Neutrophil (primary cell): ENCODE results near the gene ZNF33A.
"Not testable (repeated sequence)": the region's sequence is repeated elsewhere in the genome, so short reads cannot be mapped to it uniquely, and the experiment has no call there.

ENCODE experiments used
- H3K27ac ChIP-seq: fragments of 200-600 bp; sonication (generic); 2 replicates; pipeline ENCODE4 v1.5.1; 2016; ENCODE audit warnings: mild to moderate bottlenecking, moderate library complexity
- H3K27me3 ChIP-seq: fragments of 200-600 bp; sonication (generic); 2 replicates; pipeline ENCODE4 v1.6.0; 2016; ENCODE audit warnings: mild to moderate bottlenecking
- H3K36me3 ChIP-seq: fragments of 200-600 bp; sonication (generic); 2 replicates; pipeline ENCODE4 v1.5.1; 2017
- H3K4me1 ChIP-seq, 2 experiments: fragments of 200-600 bp in 1 of 2; sonication (generic) in 1 of 2; 1 replicate in 1 of 2; 2 replicates in 1 of 2; pipeline versions ENCODE4 v1.5.1 to v1.6.1; 2013 to 2016; ENCODE audit warnings: low read depth in 1 of 2, low read length in 1 of 2, mild to moderate bottlenecking in 1 of 2, moderate library complexity in 1 of 2; ENCODE audit not compliant: control insufficient read depth in 1 of 2, insufficient read depth in 1 of 2
- H3K4me3 ChIP-seq, 2 experiments: fragments of 200-600 bp in 1 of 2; sonication (generic) in 1 of 2; 1 replicate in 1 of 2; 2 replicates in 1 of 2; pipeline ENCODE4 v1.5.1; 2013 to 2016; ENCODE audit warnings: low read depth in 1 of 2, low read length in 1 of 2, mild to moderate bottlenecking in 1 of 2, moderate library complexity in 1 of 2
- H3K9me3 ChIP-seq: fragments of 200-600 bp; sonication (generic); 2 replicates; pipeline ENCODE4 v1.5.1; 2016
- TF ChIP-seq, protein P1 (sequence below): fragments of 200-600 bp; sonication (generic); IDR thresholded peaks from 2 replicates; pipeline ENCODE4 v1.5.1; 2016; ENCODE audit warnings: antibody characterized with exemption

The ZNF33A gene

DNA sequence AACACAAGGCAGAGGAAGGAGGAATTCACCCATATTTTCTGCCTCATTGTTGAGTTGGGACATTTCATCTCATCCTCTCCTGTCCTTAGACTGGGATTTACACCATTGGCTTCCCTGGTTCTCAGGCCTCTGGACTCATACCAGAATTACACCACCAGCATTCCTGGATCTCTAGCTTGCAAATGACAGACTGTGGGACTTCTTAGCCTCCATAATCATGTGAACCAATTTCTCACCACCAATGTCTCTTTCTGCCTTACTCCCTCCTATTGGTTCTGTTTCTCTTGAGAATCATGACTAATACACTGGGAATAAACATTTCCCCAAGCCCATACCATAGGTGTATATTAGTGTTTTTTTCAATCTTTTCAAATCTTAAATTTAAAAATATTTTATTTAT is 2.9 kb upstream of the ZNF33A start:
- no peaks in the 10 kb centered on the region for H3K9me3 ChIP-seq
- peaks cover 48 to 55% of the 10 kb centered on the region in 2 experiments for H3K4me1 ChIP-seq
- H3K27ac ChIP-seq: peak overlapping the region; percentile 100
- no peaks in the 10 kb centered on the region for H3K27me3 ChIP-seq
- peaks cover 2% of the 10 kb centered on the region for H3K36me3 ChIP-seq
- TF ChIP-seq, protein P1, sequence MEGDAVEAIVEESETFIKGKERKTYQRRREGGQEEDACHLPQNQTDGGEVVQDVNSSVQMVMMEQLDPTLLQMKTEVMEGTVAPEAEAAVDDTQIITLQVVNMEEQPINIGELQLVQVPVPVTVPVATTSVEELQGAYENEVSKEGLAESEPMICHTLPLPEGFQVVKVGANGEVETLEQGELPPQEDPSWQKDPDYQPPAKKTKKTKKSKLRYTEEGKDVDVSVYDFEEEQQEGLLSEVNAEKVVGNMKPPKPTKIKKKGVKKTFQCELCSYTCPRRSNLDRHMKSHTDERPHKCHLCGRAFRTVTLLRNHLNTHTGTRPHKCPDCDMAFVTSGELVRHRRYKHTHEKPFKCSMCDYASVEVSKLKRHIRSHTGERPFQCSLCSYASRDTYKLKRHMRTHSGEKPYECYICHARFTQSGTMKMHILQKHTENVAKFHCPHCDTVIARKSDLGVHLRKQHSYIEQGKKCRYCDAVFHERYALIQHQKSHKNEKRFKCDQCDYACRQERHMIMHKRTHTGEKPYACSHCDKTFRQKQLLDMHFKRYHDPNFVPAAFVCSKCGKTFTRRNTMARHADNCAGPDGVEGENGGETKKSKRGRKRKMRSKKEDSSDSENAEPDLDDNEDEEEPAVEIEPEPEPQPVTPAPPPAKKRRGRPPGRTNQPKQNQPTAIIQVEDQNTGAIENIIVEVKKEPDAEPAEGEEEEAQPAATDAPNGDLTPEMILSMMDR: no peak
- peak overlapping the region; percentile 25 to 45 for H3K4me3 ChIP-seq

DNA sequence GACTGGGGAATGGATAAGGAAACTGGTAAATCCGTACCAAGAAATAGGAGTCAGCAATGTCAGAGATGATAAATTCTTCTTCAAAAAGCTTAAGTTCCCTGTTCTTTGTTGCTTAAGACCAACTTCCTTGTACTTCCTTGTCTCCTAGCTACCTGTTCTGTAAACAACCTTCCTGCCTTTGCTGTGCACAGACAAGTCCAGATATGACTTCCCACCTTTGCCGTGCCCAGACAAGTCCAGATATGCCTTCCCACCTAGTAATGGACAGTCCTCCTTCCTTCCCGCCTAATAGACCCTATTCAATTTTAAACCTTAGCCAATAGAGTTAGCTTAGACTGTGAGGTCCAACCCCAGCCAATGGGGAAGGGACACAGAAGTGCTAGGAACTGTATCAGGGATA is 2.5 kb upstream of the ZNF33A start:
- no peaks in the 10 kb centered on the region for H3K27me3 ChIP-seq
- peak overlapping the region; percentile 25 to 45 for H3K4me3 ChIP-seq
- TF ChIP-seq, protein P1: no peak

DNA sequence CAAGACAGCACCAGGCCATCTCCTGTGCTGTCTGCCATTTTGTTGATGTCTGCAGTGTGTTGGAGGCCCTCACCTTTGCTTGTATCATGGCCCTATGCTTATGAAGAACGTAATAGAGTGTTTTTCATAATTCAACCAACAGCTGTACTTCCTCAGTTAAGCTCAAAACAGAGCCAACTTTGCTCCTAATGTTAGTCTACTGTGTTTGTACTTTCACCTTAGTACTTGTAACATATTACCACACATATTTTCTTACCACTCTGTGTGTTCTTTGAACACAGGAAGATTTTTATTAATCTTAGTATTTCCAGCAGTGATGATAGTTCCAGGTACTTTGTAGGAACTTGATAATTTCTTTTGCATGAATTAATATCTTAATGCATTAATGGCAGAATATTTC is 5.9 kb downstream of the ZNF33A start:
- H3K36me3 ChIP-seq: peaks cover 90% of the 10 kb centered on the region
- H3K27me3 ChIP-seq: no peaks in the 10 kb centered on the region
- no peaks in the 10 kb centered on the region for H3K9me3 ChIP-seq
- H3K4me3 ChIP-seq: no peak overlapping the region
- TF ChIP-seq, protein P1: no peak
- H3K4me1 ChIP-seq: peaks cover 7 to 16% of the 10 kb centered on the region in 2 experiments
- H3K27ac ChIP-seq: no peak overlapping the region

More for the DNA sequence above, 2.5 kb upstream of the ZNF33A start:
- H3K27ac ChIP-seq: peak overlapping the region; percentile 100
- no peaks in the 10 kb centered on the region for H3K9me3 ChIP-seq
- H3K4me1 ChIP-seq: peaks cover 48 to 59% of the 10 kb centered on the region in 2 experiments
- H3K36me3 ChIP-seq: peaks cover 6% of the 10 kb centered on the region

DNA sequence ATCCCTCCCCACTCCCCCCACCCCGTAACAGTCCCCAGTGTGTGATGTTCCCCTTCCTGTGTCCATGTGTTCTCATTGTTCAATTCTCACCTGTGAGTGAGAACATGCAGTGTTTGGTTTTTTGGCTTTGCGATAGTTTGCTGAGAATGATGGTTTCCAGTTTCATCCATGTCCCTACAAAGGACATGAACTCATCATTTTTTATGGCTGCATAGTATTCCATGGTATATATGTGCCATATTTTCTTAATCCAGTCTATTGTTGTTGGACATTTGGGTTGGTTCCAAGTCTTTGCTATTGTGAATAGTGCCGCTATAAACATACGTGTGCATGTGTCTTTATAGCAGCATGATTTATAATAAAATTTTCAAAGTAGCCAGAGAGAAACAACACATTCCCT is 8.6 kb downstream of the ZNF33A start:
- peaks cover 95% of the 10 kb centered on the region for H3K36me3 ChIP-seq

DNA sequence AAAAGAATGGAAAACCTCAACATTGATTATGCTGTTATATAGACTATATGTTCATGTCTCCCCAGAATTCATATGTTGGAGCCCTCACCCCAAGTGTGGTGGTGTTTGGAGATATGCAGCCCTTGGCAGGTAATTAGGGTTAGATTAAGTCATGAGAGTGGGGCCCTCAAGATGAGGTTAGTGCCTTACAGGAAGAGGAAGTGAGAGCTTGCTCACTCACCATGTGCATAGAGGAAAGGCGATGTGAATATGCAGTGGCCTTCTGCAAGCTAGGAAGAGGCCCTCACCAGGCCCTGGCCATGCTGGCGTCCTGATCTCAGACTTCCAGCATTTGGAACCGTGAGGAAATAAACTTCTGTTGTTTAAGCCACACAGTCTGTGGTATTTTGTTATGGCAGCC is 14.8 kb downstream of the ZNF33A start:
- Histone ChIP-seq H3K4me3 (no peak overlapping the region), H3K4me1 (peaks cover 9% of the 10 kb centered on the region in 2 experiments), H3K36me3 (peaks cover 92% of the 10 kb centered on the region), H3K27me3 (no peaks in the 10 kb centered on the region), H3K9me3 (no peaks in the 10 kb centered on the region), H3K27ac (peak overlapping the region; percentile 64)
- TF ChIP-seq, protein P1: no peak

More for the DNA sequence above, 8.6 kb downstream of the ZNF33A start:
- H3K27ac ChIP-seq: peak overlapping the region; percentile 37
- not testable (repeated sequence) for H3K27me3 ChIP-seq, H3K4me3 ChIP-seq, H3K9me3 ChIP-seq, H3K4me1 ChIP-seq

DNA sequence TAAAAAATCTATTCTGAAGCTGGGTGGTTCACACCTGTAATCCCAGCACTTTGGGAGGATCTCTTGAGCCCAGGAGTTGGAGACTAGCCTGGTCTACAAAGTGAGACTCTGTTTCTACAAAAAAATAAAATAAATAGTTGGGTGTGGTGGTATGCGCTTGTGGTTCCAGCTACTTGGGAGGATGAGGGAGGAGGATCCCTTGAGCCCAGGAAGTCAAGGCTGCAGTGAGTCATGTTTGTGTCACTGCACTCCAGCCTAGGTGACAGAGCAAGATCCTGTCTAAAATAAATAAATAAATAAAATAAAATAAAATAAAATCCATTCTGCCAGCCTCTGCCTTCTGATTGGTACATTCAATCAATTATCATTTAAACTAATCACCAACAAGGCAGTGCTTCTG is 17.5 kb downstream of the ZNF33A start:
- TF ChIP-seq, protein P1: no peak
- Histone ChIP-seq H3K4me1 (peaks cover 15 to 16% of the 10 kb centered on the region in 2 experiments), H3K9me3 (no peaks in the 10 kb centered on the region), H3K4me3 (no peak overlapping the region), H3K36me3 (peaks cover 94% of the 10 kb centered on the region), H3K27ac (no peak overlapping the region), H3K27me3 (no peaks in the 10 kb centered on the region)
